Skeletal muscle tissue (tissue), 4 donors: ENCODE results near the gene SLC25A24. TPM values are rescaled to one million over a fixed set of nuclear protein-coding genes. Genes with fewer than 3 reads are reported as not detected.
A peak's percentile ranks its signal among the peaks of the same experiment; 100 is the strongest.
"Not testable (repeated sequence)": the region's sequence is repeated elsewhere in the genome, so short reads cannot be mapped to it uniquely, and the experiment has no call there.

Experiments
- H3K27ac ChIP-seq: one replicate; pipeline ENCODE4 v1.7.0; 2013; ENCODE audit warnings: mild to moderate bottlenecking, low read depth, low read length, inconsistent platforms
- H3K27me3 ChIP-seq, 3 donors: one replicate each; pipeline ENCODE4 v1.7.0; 2013; ENCODE audit warnings: low read length in 3 of 3; ENCODE audit not compliant: control insufficient read depth in 3 of 3, insufficient read depth in 3 of 3
- H3K36me3 ChIP-seq, 3 donors: one replicate each; pipeline ENCODE4 v1.7.0; 2013; ENCODE audit warnings: low read length in 3 of 3; ENCODE audit not compliant: control insufficient read depth in 3 of 3, insufficient read depth in 3 of 3
- H3K4me1 ChIP-seq, 3 donors: one replicate each; pipeline ENCODE4 v1.7.0; 2013; ENCODE audit warnings: low read length in 3 of 3, mild to moderate bottlenecking in 3 of 3; ENCODE audit not compliant: control insufficient read depth in 3 of 3, insufficient read depth in 3 of 3
- H3K4me3 ChIP-seq, 3 donors: one replicate each; pipeline ENCODE4 v1.7.0; 2013; ENCODE audit warnings: low read length in 3 of 3
- H3K9ac ChIP-seq, 3 donors: one replicate each; pipeline ENCODE4 v1.7.0; 2013; ENCODE audit warnings: low read length in 3 of 3, mild to moderate bottlenecking in 3 of 3, moderate library complexity in 2 of 3, low read depth in 1 of 3
- H3K9me3 ChIP-seq, 3 donors: one replicate each; pipeline ENCODE4 v1.7.0; 2013; ENCODE audit warnings: low read length in 3 of 3; ENCODE audit not compliant: control insufficient read depth in 3 of 3
- total RNA-seq: library from RNA; depleted of rRNA; stranded (reverse); fragments of >200 nt; gene quantifications from one replicate; pipeline ENCODE4 v1.2.3, GENCODE V29; 2014
- donor health status: Osteomylitis.

Gene SLC25A24
- total RNA-seq, 1 donor from 2014 or later, result 30.8 TPM

DNA sequence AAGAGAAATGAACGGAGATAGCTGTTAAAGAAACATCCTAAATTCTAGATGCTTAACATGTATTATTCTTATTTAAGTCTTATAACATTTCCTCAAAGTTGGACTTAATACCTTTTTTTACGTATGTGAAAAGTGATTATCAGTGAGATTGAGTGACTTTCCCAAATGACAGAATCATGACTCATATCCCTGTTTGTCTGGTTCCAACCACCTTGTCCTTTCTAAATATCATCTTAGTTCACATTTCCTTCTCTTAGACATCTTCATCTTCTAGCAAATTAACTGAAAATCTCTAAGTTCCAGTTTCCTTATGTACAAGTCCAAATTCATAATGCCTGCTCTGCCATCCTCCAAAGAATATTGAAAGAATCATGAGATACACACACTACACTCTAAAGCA is 16.9 kb upstream of the SLC25A24 start:
- not testable (repeated sequence) for H3K27ac ChIP-seq, H3K4me1 ChIP-seq, H3K27me3 ChIP-seq, H3K9ac ChIP-seq, H3K4me3 ChIP-seq, H3K36me3 ChIP-seq, H3K9me3 ChIP-seq

DNA sequence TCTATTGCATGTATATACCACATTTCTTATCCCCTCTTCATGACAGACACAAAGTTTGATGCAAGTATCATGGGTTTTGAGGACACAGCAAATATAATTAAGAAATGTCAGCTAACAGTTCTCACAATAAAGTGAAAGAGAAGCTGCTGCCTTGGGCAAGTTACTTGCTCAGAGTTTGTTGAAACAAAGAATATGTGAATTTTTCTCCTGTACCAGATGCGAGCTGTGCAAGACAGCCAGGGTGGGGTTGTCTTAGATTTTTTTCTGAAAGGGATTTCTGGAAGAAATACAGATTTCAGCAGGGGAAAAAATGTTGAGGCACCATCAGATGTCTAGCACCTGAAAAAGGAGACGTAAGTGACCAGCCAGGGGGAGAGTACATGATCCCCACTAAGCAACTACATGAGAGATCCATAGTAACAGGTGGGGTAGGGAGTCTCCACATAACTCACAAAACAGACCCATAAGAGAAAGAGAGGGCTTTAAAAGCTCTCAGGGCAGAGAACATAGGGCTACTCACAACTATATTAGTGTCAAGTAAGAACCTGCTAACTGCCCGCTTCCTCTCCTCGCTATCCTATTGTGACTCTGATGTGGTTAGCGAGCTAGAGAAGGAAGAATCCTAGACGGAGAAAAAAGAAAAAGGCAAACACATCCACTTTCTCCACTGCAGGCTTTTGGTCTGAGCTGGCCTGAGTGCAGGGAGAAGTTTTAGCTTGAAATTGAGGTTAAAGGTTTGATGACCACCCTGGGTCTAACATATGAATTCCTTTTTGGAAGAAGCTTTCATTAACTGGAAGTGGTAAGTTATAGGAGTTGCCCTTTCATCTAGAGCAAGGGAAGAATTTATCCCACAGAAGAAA is 16.1 kb upstream of the SLC25A24 start:
- H3K4me1 ChIP-seq, H3K36me3 ChIP-seq, H3K9ac ChIP-seq, H3K27ac ChIP-seq, H3K27me3 ChIP-seq, H3K4me3 ChIP-seq, H3K9me3 ChIP-seq: not testable (repeated sequence)

DNA sequence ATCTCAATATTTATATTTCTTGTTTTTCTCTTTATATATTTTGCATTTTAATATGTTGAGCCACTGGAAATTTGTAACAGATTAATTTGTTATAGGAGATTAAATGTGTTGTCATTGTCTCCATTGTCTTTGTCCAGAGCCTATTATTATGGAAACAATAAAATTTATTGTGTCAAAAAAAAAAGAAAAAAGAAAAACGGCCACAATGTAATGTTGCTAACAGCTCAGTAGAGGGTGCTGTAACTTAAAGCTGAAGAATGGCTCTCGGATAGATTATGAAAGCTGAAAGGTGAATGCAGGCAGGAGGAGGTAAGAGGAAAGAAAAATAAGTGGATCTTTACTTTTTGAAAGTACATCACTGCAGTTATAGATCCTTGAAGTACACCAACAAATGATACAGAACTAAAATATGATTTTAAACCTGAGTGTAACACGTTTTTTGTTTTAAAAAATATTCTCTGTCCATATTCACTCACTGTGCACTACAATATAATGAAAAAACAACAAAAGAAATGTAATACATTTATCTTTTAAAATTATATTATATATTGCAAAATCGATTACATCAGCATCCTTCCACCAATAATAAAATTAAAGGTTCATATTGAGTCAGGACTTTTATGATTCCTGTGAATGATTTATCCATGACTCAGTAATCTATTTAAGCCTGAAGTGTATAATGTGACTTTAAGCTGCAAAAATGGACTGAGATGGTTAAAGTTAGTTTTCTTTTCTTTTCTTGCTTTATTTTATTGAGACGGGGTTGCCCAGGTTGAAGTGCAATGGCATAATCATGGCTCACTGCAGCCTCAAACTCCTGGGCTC is 14.7 kb upstream of the SLC25A24 start:
- not testable (repeated sequence) for H3K9me3 ChIP-seq, H3K27me3 ChIP-seq, H3K27ac ChIP-seq, H3K4me3 ChIP-seq, H3K36me3 ChIP-seq, H3K4me1 ChIP-seq, H3K9ac ChIP-seq

DNA sequence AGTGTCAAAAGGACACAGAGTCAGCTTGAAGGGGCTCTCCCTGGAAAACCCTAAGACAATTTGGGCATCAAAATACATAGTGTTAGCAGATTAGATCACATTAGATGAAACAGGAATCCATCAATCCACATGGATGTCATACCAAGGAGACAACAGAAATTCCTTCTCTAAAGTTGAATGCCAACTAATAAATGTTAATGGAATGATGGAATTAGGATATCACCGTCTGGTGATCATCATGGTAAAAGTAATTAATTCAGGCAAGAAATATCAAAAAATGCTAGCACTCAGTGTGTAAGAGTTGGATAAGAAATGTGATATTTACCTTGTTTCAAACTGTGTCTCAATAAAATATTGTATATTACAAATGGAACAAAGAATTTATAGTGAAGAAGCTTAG is 10.9 kb upstream of the SLC25A24 start:
- Histone ChIP-seq H3K36me3 (no peaks in the 10 kb centered on the region), H3K9me3 (no peaks in the 10 kb centered on the region), H3K4me3 (no peak overlapping the region), H3K9ac (no peak overlapping the region), H3K27ac (no peak overlapping the region), H3K27me3 (peaks cover 5 to 7% (median 7%) of the 10 kb centered on the region in 3 donors), H3K4me1 (peaks cover 0 to 4% (median 0%) of the 10 kb centered on the region in 3 donors)

DNA sequence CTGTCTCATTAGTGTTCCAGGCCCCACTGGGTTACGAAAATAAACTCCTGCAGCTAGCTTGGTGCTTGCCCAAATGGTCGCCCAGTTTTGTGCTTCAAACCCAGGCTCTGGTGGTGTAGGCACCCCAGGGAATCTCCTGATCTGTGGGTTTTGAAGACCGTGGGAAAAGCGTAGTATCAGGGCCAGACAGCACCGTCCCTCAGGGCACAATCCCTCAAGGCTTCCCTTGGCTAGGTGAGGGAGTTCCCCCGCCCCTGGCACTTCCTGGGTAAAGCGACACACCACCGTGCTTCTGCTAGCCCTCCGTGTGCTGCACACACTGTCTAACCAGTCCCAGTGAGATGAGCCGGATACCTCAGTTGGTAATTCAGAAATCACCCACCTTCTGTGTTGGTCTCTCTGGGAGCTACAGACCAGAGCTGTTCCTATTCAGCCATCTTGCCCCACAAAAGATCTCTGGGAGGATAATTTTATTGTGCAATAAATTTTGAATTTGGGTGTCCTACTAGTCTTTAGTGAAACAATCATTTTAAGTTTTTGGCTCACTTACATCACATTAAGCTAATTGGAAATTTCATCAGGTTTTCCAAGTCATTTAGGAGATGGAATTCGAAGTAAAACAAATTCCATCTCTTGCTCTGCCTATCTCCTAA is 9.4 kb upstream of the SLC25A24 start:
- Histone ChIP-seq H3K27ac (no peak overlapping the region), H3K4me3 (peak overlapping the region in 1 of 3 donors; percentile 1), H3K27me3 (peaks cover 5 to 7% (median 7%) of the 10 kb centered on the region in 3 donors), H3K36me3 (no peaks in the 10 kb centered on the region), H3K9ac (no peak overlapping the region), H3K4me1 (peaks cover 0 to 4% (median 0%) of the 10 kb centered on the region in 3 donors), H3K9me3 (no peaks in the 10 kb centered on the region)

DNA sequence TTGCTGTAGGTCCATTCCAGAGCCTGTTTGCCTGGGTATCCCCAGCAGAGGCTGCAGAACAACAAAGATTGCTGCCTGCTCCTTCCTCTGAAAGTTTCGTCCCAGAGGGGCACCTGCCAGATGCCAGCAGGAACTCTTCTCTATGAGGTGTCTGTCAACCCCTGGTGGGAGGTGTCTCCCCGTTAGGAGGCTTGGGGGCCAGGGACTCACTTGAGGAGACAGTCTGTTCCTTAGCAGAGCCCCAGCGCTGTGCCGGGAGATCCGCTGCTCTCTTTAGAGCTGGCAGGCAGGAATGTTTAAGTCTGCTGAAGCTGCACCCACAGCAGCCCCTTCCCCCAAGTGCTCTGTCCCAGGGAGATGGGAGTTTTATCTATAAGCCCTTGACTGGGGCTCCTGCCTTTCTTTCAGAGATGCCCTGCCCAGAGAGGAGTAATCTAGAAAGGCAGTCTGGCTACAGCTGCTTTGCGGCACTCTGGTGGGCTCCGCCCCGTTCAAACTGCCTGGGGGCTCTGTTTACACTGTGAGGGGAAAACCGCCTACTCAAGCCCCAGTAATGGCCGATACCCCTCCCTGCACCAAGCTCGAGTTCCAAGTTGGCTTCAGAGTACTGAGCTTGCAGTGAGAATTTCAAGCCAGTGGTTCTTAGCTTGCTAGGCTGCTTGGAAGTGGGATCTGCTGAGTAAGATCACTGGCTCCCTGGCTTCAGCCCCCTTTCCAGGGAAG is 8.7 kb upstream of the SLC25A24 start:
- Histone ChIP-seq H3K9me3 (no peaks in the 10 kb centered on the region), H3K36me3 (no peaks in the 10 kb centered on the region), H3K9ac (no peak overlapping the region), H3K27me3 (peaks cover 5 to 7% (median 7%) of the 10 kb centered on the region in 3 donors), H3K4me1 (peaks cover 0 to 4% (median 0%) of the 10 kb centered on the region in 3 donors), H3K4me3 (peak overlapping the region in 1 of 3 donors; percentile 1), H3K27ac (no peak overlapping the region)

DNA sequence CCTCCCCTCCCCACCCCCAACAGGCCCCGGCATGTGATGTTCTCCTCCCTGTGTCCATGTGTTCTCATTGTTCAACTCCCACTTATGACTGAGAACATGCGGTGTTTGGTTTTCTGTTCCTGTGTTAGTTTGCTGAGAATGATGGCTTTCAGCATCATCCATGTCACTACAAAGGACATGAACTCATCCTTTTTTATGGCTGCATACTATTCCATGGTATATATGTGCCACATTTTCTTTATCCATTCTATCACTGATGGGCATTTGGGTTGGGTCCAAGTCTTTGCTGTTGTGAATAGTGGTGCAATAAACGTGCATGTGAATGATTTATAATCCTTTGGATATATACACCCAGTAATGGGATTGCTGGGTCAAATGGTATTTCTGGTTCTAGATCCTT is 3.4 kb upstream of the SLC25A24 start:
- H3K9me3 ChIP-seq, H3K4me3 ChIP-seq, H3K27me3 ChIP-seq, H3K36me3 ChIP-seq, H3K9ac ChIP-seq, H3K27ac ChIP-seq: not testable (repeated sequence)
- H3K4me1 ChIP-seq, result peaks cover 3 to 13% (median 12%) of the 10 kb centered on the region in 3 donors

DNA sequence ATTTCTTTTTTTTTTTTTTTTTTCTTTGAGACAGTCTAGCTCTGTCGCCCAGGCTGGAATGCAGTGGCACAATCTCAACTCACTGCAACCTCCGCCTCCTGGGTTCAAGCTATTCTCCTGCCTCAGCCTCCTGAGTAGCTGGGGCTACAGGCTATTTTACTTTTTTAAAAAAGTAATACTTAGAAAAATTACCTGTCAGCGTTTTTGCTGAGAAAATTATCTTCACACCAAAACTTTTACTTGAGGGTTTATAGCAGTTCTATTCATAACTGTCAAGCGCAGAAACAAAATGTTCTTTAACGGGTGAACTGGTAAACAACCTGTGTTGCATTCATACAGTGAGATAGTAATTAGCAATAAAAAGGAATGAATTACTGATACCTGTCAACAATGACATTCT is 1.5 kb upstream of the SLC25A24 start:
- peaks cover 0 to 4% (median 0%) of the 10 kb centered on the region in 3 donors for H3K36me3 ChIP-seq
- peaks cover 4 to 26% (median 24%) of the 10 kb centered on the region in 3 donors for H3K4me1 ChIP-seq
- H3K9ac ChIP-seq, result no peak overlapping the region
- no peaks in the 10 kb centered on the region for H3K27me3 ChIP-seq
- H3K4me3 ChIP-seq, result no peak overlapping the region
- no peaks in the 10 kb centered on the region for H3K9me3 ChIP-seq
- H3K27ac ChIP-seq, result no peak overlapping the region

DNA sequence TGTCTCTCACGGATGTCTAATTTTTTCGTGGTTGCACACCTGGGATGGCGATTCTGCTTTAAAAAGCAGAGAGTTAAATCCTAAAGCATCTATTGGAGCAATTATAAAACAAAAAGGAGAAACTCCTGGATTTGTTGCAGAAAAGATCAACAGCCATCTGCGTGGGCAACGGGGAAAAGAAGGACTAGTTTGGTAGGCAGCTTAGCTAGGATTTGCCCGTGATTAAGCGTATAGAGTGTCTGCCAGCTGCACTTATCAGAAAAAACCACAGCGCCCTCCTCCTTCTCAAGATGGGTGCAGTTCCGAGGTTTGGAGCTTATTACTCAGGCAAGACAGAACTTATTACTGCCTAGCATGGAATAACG is 526 bp upstream of the SLC25A24 start:
- Histone ChIP-seq H3K27ac (peak overlapping the region; percentile 72), H3K36me3 (peaks cover 0 to 4% (median 0%) of the 10 kb centered on the region in 3 donors), H3K4me3 (peak overlapping the region; percentile 92 to 96 (median 94)), H3K9me3 (no peaks in the 10 kb centered on the region), H3K9ac (peak overlapping the region; percentile 84 to 92 (median 88)), H3K27me3 (no peaks in the 10 kb centered on the region), H3K4me1 (peaks cover 4 to 30% (median 27%) of the 10 kb centered on the region in 3 donors)
